Activated CD8-positive, alpha-beta memory T cell treated with anti-CD3 and anti-CD28 coated beads for 48 hours (primary cell): Measurements from ENCODE around the gene LEPROT.
"Not testable (repeated sequence)": the region's sequence is repeated elsewhere in the genome, so short reads cannot be mapped to it uniquely, and the experiment has no call there.

ENCODE experiments used
- DNase-seq, 3 experiments: peaks; one replicate each; pipeline ENCODE4 v3.0.0-alpha.2; 2020; ENCODE audit warnings: low read depth in 2 of 3, low spot score in 2 of 3

The LEPROT gene

DNA sequence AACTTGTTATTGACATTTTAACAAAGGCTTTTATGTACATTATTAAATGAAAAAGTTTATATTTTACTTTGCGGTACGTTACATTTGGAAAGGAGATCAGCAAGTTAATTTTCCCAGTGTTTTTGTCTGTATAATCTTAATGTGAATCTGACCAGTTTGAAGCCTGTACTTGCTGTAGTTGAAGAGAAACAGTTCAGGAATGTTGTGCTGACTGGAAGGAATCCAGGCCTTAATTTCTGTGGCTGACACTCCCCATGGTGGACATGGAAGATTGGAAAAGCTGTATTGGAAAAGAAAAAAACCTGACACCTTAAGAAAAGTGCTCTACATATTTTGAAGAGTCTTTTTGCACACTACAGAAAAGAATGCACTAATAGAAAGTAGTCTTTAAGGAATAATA lies 15.5 kb downstream of the LEPROT start:
- DNase-seq, result no peak

DNA sequence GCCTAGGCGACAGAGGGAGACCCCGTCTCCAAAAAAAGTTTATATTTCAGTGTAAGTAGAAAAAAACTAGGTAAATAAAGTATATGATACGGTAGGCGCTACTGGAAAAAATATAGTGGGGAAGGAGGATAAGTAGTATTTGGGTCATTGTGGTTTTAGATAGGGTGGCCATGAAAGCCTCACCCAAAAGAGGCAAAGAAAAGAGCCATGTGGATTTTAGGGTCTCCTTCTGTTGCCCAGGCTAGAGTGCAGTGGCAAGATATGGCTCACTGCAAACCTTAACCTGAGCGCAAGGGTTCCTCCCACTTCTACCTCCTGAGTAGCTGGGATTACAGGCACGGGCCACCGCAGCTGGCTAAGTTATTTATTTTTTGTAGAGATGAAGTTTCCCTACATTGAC lies 17.1 kb downstream of the LEPROT start:
- DNase-seq, result no peak

DNA sequence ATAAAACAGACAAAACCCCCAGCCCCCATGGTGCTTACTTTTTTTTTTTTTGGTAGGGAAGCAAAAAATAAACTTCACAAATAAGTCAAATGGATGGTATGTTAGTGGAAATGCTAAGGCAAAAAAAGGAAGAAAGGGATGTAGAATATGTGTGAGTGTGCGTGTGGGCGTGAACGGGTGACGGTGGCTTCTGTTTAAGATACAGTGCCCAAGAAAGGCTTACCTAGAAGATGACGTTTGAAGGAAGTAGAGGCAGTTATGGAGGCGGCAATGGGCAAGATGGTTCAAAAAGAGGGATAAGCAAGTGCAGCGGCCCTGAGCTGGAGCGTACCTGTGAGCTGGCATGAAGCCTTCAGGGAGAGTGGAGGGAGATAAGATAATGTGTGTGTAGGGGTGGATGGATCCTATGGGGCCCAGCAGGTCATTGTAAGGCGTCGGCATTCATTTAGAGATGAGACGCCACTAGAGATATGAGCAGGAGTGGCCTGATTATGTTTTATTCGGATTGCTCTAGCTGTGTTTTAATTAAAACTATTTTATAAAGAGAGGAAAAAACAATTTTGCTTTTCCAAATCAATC lies 19.9 kb downstream of the LEPROT start:
- DNase-seq, result no peak

DNA sequence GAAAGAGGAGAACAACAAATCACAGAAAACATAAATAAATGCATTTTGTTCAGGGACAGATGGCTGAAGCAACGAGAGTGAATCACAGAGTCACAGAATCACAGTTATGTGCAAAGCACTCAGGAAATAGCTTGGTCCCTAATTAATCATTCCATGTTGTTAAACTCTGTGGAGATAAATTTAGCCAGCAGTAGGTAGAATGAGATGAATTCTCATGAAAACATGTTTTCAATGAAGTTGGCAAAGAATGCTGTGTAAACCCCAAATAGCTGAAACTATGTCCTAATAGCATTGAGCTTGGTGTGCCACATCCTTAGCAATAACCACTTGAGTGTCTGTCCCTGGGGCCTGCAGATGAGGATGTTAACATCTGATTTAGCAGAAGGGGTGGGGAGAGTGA lies 20.4 kb downstream of the LEPROT start:
- no peak for DNase-seq

DNA sequence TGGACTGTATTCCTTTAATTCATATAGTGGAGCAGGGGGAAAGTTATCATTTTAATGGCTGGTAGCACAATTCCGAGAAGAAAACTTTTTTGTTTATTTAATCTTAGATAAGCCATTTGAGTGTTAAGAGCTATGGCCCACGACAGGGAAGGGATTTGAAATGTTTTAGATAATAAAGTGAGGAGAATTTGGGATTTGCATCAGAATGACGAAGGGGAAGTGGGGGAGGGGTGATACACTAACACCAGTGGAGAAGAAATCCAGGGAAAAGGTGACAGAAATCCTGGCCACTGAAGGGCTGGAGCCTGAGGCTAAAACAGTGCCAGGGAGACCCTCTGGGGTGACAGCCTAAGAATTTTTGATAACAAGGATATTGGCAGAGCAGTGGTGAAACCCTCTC lies 21.0 kb downstream of the LEPROT start:
- DNase-seq, result no peak

DNA sequence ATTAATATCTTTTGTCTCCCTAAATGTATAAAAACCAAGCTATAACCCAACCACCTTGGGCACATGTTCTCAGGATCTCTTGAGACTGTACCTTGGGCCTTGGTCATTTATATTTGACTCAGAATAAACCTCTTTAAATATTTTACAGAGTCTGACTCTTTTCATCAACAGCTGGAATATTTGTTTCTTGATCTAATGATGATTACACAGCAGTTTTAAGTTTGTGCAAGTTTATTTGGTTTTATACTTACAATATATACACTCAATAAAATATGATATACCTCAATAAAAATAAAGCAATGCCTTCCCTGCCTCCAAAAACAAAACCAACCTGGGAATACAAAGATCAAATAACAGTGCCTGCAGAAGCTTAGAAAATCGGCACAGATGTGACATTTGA lies 22.0 kb downstream of the LEPROT start:
- no peak for DNase-seq

DNA sequence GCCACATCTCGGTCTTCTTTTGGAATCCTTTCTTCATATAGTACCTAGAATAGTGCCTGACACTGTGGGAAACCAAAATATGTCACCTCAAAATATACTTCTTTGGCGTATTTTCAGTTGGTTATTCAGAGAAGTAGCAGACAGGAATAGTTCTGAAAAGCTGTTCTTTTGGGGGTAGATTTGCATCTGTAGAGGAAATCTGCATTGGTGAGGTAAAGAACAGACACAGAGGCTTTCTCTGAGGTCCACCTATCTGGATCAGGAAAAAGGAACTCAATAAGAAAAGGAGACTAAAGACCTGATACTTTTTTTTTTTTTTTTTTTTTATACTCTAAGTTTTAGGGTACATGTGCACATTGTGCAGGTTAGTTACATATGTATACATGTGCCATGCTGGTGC lies 23.2 kb downstream of the LEPROT start:
- no peak for DNase-seq

DNA sequence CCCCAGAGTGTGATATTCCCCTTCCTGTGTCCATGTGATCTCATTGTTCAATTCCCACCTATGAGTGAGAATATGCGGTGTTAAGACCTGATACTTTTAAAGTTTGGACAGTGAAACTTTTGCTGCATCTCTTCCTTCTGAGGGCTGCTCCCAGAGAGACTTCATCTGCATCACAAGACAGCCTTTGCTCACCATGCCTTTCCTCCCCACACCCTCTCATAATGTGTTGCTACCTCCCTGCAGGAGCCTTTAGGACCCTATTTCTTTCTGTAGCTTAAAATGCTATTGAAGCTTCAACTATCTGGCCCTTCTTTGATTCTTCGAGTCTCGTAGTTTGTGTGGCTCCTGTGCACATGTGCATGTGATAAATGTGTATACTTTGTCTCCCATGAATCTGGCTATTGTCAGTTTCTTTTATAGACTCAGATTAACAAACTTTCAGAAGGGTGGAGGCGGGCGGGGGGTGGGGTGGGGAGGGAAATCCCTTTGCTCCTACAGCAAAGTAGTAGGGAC lies 23.7 kb downstream of the LEPROT start:
- DNase-seq, result no peak

DNA sequence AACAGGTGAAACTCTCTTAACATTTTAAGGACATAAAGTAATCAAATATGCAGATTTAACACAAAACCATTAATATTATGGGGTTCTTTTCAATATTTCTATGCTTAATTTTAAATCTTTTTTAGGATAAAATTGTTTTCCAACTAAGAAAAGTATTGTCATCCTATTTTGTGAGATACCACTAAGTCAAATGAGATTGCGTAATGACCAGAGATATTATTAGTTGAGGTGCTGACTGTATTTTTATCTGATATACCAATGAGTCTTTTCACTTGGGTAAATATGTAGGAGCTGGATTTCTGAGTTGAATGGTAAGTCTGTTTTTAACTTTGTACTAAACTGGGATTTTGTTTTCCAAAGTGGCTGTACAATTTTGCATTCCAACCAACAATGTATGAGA lies 25.4 kb downstream of the LEPROT start:
- no peak for DNase-seq

DNA sequence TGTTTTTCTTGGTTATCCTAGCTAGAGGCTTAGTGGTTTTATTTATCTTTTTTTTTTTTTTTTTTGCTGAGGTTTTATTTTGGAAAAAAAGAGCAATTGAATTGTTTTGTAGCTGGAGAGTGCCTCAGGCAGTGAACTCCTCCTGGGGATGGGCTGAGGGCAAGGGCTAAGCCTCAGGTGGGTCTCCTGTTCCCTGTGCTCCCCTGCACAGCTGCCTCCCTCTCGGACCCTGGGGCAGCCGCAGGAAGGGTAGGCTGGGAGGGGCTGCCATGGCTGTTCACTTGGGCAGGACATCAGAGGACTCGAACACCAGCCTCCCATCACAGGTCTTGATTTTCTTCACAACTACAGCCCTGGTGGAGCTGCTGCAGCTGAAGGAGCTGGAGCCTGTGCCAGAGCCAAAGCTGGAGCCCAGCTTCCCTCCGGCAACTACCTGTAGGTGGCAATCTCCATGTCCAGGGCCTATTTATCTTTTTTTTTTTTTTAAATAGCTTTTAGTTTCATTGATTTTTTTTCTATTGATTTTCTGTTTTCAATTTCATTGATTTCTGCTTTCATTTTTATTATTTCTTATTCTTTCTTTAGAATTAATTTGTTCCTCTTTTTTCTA lies 28.9 kb downstream of the LEPROT start:
- DNase-seq, result no peak

DNA sequence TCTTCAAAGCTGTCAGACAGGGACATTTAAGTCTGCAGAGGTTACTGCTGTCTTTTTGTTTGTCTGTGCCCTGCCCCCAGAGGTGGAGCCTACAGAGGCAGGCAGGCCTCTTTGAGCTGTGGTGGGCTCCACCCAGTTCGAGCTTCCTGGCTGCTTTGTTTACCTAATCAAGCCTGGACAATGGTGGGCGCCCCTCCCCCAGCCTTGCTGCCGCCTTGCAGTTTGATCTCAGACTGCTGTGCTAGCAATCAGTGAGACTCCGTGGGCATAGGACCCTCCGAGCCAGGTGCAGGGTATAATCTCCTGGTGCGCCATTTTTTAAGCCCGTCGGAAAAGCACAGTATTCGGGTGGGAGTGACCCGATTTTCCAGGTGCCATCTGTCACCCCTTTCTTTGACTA lies 35.2 kb downstream of the LEPROT start:
- DNase-seq, result not testable (repeated sequence)

DNA sequence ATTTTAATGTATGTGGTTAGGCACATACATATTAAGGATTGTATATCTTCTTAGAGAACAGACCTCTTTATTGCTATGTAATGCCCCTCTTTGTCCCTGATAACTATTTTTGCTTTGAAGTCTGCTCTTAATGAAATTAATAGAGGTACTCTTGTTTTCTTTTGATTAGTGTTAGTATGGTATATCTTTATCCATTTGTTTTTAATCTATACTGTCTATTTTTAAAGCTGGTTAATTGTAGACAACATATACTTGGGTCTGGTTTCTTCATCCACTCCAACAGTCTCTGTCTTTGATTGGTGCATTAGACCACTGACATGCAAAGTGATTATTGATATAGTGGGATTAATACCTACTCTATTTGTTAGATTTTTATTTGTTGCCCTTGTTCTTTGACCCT lies 36.0 kb downstream of the LEPROT start:
- no peak for DNase-seq

DNA sequence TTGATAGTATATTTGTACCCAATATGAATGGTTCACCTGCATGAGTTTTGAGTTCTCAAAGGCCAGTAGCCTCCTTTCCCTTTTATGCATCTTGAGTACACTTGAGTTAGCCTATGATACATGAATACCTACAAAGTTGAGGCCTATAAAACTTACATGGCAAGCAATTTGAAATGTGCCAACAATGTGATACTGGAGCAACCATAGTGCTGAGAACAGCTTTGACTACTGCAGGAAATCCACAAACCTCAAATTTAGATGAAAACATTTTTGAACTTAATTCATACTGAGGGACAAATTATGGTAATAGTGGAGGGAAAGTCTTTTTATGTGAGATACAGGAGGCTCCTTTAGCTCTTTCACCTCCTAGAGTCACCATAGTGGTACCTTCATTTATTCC lies 37.4 kb downstream of the LEPROT start:
- DNase-seq, result no peak

DNA sequence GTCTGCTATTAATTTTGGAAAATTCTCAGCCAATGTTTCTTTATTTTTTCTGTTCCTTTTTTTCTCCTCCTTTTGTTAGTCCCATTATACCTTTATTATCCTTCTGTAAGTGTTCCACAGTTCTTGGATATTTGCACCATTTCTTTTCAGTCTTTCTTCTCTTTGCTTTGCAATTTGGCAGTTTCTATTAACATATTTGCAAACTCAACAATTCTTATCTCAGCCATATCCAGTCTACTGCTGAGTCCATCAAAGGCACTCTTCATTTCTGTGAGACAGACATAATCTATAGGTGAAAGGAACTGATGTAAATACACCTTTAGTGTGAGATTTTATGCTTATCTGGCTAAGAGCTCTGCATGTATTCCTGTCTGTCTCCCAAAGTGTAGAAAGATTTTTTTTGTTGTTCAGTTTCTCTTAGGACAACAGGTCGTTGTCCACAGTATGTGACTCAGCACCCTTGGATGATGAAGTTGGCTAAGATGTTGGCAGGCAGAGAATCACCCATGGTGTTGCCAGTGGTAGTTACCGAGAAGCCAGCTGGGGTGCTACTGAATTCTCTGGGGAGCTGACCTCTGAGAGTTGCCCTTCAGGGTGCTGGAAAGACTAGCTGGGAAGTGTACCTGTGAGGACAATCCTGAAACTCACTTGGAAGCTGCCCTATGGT lies 38.4 kb downstream of the LEPROT start:
- DNase-seq, result no peak

DNA sequence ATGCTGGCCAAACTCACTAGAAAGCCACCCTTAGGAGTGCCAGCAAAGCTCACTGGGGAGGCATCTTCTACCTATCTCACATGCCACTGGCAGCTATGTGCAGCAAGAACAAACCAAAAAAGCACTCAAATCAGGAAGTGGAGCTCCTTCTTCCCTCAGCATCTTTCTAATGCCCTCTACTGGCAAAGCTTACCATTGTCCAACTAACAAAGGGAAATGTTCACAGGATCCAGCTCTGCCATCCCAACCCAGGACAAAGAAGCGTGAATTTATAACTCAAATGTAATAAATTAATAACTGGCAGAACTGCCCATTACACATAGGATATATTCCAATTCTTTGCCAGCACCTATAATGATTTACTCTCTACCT lies 38.9 kb downstream of the LEPROT start:
- DNase-seq, result no peak

DNA sequence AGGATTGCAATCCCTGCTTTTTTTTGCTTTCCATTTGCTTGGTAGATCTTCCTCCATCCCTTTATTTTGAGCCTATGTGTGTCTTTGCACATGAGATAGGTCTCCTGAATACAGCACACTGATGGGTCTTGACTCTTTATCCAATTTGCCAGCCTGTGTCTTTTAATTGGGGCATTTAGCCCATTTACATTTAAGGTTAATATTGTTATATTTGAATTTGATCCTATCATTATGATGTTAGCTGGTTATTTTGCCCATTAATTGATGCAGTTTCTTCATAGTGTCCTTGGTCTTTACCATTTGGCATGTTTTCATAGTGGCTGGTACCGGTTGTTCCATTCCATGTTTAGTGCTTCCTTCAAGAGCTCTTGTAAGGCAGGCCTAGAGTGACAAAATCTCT lies 45.4 kb downstream of the LEPROT start:
- DNase-seq, result not testable (repeated sequence)

DNA sequence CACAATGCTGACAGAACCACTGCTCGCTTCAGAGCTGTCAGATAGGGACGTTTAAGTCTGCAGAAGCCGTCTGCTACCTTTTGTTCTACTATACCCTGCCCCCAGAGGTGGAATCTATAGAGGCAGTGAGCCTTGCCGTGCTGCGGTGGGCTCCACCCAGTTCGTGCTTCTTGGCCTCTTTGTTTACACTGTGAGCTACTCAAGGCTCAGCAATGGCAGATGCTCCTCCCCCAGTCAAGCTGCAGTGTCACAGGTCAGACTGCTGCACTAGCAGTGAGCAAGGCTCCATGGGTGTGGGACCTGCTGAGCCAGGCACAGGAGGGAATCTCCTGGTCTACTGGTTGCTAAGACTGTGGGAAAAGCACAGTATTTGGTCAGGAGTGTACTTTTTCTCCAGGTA lies 47.1 kb downstream of the LEPROT start:
- DNase-seq, result no peak

DNA sequence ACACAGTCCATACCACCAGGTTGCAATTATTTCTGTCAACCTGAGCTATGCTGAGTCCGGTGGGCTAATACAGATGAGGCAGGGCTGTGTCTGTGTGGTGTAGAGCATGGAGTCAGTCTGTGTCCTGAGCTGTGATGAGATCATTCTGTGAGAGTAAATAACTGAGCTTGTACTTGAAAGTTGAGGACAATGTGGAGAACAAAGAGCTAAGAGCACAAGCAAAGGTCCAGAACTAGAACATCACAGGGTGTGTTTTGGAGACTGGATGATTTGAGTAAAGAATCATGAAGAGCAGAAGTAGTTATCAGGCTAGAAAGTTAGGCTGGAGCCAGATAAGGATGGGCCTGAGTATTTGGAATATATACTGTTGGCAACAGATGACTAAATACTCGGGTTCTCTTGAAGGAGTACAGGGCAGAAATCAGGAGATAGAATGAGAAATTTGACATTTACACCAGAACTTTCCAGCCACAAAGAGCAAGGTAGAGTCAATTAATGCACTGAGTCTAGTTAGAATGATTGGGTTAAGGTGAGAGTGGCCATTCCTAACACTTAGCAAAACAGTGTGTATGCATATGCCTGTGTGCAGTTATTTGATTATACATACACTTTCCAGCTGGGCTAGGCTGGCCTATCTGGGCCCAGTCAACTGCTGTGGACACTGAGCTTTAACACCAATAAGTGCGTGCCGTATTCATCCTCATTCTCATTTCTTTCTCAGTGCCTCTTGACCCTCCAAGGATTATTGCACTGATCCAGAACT lies 48.8 kb downstream of the LEPROT start:
- no peak for DNase-seq

DNA sequence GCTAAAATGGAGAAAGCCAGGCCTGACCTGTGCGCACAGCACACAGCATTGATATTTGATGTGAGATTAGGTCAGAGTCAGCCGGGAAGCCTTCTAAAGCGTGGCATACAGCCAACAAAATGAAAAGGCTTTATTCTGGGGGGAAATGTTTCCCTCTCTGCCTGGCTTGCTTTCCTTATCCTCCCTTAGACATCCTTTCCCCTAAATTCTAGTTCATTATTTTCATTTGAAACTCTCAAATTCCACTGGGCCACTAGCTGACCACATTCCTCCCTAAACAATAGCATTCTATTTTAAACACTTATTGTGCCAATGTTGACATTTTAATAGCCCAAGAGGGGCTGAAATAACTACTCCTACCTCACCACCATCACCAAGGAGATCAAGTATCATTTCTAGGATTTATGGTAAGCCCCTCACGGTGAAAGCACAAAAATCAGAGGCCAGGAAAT lies 49.4 kb downstream of the LEPROT start:
- DNase-seq, result no peak

DNA sequence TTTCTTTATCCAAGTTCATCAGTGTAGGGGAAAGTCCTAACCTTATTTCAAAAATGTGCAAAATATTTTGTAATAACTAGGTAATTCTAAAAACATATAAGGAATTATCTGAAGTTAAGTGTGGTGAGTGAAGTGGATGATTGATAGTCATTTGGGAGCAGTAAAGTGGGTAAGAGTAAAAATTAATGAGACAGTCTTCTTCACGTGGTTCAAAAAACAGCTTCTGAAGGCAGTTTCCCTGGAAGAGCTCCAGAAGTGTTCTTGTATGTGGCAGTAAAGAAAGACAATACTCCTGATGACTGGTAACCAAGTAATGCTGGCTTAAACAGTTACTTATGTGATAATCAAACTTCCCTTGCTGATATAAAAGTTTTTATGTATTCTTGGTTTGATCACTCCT lies 50.3 kb downstream of the LEPROT start:
- DNase-seq, result no peak

DNA sequence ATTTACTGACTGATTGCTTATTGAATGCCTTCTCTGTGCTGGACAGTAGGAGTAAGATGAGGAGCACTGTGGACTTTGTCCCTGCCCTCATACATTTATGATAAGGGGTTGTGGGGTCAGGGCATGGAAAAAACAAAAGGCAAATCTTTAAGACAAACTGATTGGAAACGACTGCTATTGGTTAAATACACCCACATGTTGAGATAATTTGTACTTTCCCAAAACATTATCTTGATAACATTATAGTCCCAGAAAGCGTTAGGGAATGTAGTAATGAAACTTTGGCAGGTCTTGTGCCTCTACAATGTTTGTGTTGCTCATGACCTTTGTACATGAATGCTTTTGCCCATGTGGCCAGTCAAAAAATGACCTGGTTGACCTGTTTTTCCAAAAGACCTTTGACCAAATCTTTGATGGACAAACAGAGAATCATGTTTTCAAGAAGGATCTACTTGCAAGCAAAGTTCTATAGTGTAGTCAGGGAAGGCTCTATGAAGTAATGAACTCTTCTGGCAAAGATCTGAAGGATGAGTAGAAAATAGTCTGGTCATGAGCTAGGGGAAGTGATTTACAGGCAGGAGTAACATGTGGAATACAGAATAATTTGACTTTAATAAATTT lies 50.9 kb downstream of the LEPROT start:
- DNase-seq, result no peak
